SK-N-SH (cell line): ENCODE measurements around the gene DDX50. TPM values are rescaled to one million over a fixed set of nuclear protein-coding genes. Genes with fewer than 3 reads are reported as not detected.

ENCODE experiments used
- CTCF ChIA-PET: fragments of 300-600, 350-600 bp; formaldehyde crosslinking; extraction: SDS; loops from one replicate; lab custom pipeline; 2021; lab: Yijun Ruan, JAX
- POLR2A ChIA-PET: fragments of 350-600 bp; sonication (Branson Sonifier 250); formaldehyde crosslinking; extraction: SDS; loops from one replicate; lab custom pipeline; 2020; ENCODE audit warnings: antibody characterized with exemption, inconsistent platforms; lab: Yijun Ruan, JAX
- DNase-seq: peaks from one replicate; pipeline ENCODE4 v3.0.0; 2012
- H2AFZ ChIP-seq: fragments of 200-600 bp; sonication (generic); 2 replicates; pipeline ENCODE4 v1.8.1; 2016; ENCODE audit warnings: antibody characterized with exemption, mild to moderate bottlenecking, low read depth
- H3F3A ChIP-seq: fragments of 200-600 bp; sonication (generic); replicated peaks from 2 replicates; pipeline ENCODE3; 2016; ENCODE audit warnings: antibody characterized with exemption, mild to moderate bottlenecking; ENCODE audit not compliant: insufficient read depth
- H3K27ac ChIP-seq, 2 experiments: fragments of 200-500 bp in 1 of 2; fragments of 200-600 bp in 1 of 2; sonication (Bioruptor generic) in 1 of 2; sonication (generic), shearing (Covaris generic) in 1 of 2; 2 replicates each; pipeline versions ENCODE4 v1.5.1 to v1.6.1; 2014 to 2016; ENCODE audit warnings: low read depth in 2 of 2, inconsistent platforms in 1 of 2, low read length in 1 of 2, mild to moderate bottlenecking in 1 of 2, mixed read lengths in 1 of 2
- H3K27me3 ChIP-seq: fragments of 200-600 bp; sonication (generic), shearing (Covaris generic); 2 replicates; pipeline ENCODE4 v1.6.1; 2016; ENCODE audit warnings: mixed run types; ENCODE audit not compliant: insufficient read depth
- H3K36me3 ChIP-seq, 2 experiments: fragments of 200-500 bp in 1 of 2; fragments of 200-600 bp in 1 of 2; sonication (Bioruptor generic) in 1 of 2; sonication (generic) in 1 of 2; replicated peaks in 1 of 2; 2 replicates each; pipeline versions ENCODE3 to v1.5.1; 2014 to 2016; ENCODE audit warnings: low read length in 1 of 2, mild to moderate bottlenecking in 1 of 2; ENCODE audit not compliant: insufficient read depth in 2 of 2, control insufficient read depth in 1 of 2
- H3K4me1 ChIP-seq, 2 experiments: fragments of 200-500 bp in 1 of 2; fragments of 200-600 bp in 1 of 2; sonication (Bioruptor generic) in 1 of 2; sonication (generic), shearing (Covaris generic) in 1 of 2; 2 replicates each; pipeline versions ENCODE4 v1.5.1 to v1.6.1; 2014 to 2016; ENCODE audit warnings: low read depth in 1 of 2, low read length in 1 of 2, mixed run types in 1 of 2; ENCODE audit not compliant: insufficient read depth in 2 of 2, control insufficient read depth in 1 of 2
- H3K4me2 ChIP-seq: fragments of 200-600 bp; sonication (generic), shearing (Covaris generic); 2 replicates; pipeline ENCODE4 v1.6.1; 2017; ENCODE audit warnings: mixed run types
- H3K4me3 ChIP-seq, 2 experiments: fragments of 200-500 bp in 1 of 2; fragments of 200-600 bp in 1 of 2; sonication (Bioruptor generic) in 1 of 2; sonication (generic), shearing (Covaris generic) in 1 of 2; 2 replicates each; pipeline versions ENCODE4 v1.5.1 to v1.8.1; 2014 to 2016; ENCODE audit warnings: low read depth in 2 of 2, inconsistent platforms in 1 of 2, low read length in 1 of 2, mild to moderate bottlenecking in 1 of 2, mixed read lengths in 1 of 2, moderate library complexity in 1 of 2
- H3K79me2 ChIP-seq: fragments of 200-600 bp; sonication (generic); 2 replicates; pipeline ENCODE4 v1.8.1; 2017; ENCODE audit warnings: mild to moderate bottlenecking; ENCODE audit not compliant: insufficient read depth
- H3K9ac ChIP-seq: fragments of 200-600 bp; sonication (generic); 2 replicates; pipeline ENCODE4 v1.6.1; 2017; ENCODE audit warnings: mixed run types
- H3K9me2 ChIP-seq: fragments of 200-600 bp; sonication (generic); 2 replicates; pipeline ENCODE4 v1.6.1; 2017; ENCODE audit warnings: mixed run types
- H3K9me3 ChIP-seq: fragments of 200-600 bp; sonication (generic); 2 replicates; pipeline ENCODE4 v1.6.1; 2017; ENCODE audit warnings: mixed run types, mild to moderate bottlenecking, moderate library complexity
- H4K20me1 ChIP-seq: fragments of 200-600 bp; sonication (generic); 2 replicates; pipeline ENCODE4 v1.6.1; 2017; ENCODE audit warnings: mild to moderate bottlenecking, mixed run types; ENCODE audit not compliant: insufficient read depth
- CHD2 ChIP-seq: fragments of 150-350 bp; IDR thresholded peaks from 2 replicates; pipeline ENCODE4 v1.6.1; 2018; ENCODE audit warnings: low read length; ENCODE audit not compliant: partially characterized antibody
- CTCF ChIP-seq: fragments of 200-600 bp; sonication (generic); IDR thresholded peaks from 2 replicates; pipeline ENCODE4 v1.6.1; 2017; ENCODE audit warnings: antibody characterized with exemption, mild to moderate bottlenecking, moderate library complexity
- ELF1 ChIP-seq: IDR thresholded peaks from 2 replicates; pipeline ENCODE4 v1.4.0; 2012
- GABPA ChIP-seq: IDR thresholded peaks from 2 replicates; pipeline ENCODE4 v1.4.0; 2012; ENCODE audit warnings: low read depth, mild to moderate bottlenecking
- GATA2 ChIP-seq: sonication (generic); formaldehyde crosslinking; IDR thresholded peaks from 2 replicates; pipeline ENCODE4 v1.5.0; 2020; ENCODE audit warnings: mild to moderate bottlenecking, missing genetic modification reagents
- IRF3 ChIP-seq: fragments of 150-350 bp; IDR thresholded peaks from 2 replicates; pipeline ENCODE4 v1.6.1; 2016; ENCODE audit warnings: mild to moderate bottlenecking, low read depth, low read length
- MXI1 ChIP-seq: IDR thresholded peaks from 2 replicates; pipeline ENCODE4 v1.6.1; 2012; ENCODE audit warnings: mild to moderate bottlenecking, low read depth, low read length, improper control_type of control experiment
- NFIC ChIP-seq: IDR thresholded peaks from 2 replicates; pipeline ENCODE4 v1.4.0; 2012; ENCODE audit warnings: borderline replicate concordance
- PBX3 ChIP-seq: IDR thresholded peaks from 2 replicates; pipeline ENCODE4; 2012
- POLR2AphosphoS5 ChIP-seq: IDR thresholded peaks from 2 replicates; pipeline ENCODE4 v1.6.1; 2012; ENCODE audit warnings: low read depth, low read length
- RCOR1 ChIP-seq: fragments of 150-350 bp; IDR thresholded peaks from 2 replicates; pipeline ENCODE4 v1.6.1; 2017; ENCODE audit warnings: antibody characterized with exemption, low read length
- RFX5 ChIP-seq: IDR thresholded peaks from 2 replicates; pipeline ENCODE4 v1.6.1; 2012; ENCODE audit warnings: mild to moderate bottlenecking, improper control_type of control experiment, low read length
- SIN3A ChIP-seq: IDR thresholded peaks from 2 replicates; pipeline ENCODE4 v1.6.1; 2012; ENCODE audit warnings: low read depth, mild to moderate bottlenecking, low read length, moderate library complexity, borderline replicate concordance
- SMC3 ChIP-seq: IDR thresholded peaks from 2 replicates; pipeline ENCODE4 v1.6.1; 2012; ENCODE audit warnings: low read depth, low read length, improper control_type of control experiment
- TEAD4 ChIP-seq: IDR thresholded peaks from 2 replicates; pipeline ENCODE4 v1.4.0; 2012; ENCODE audit warnings: mild to moderate bottlenecking, borderline replicate concordance; ENCODE audit not compliant: insufficient read depth
- YY1 ChIP-seq: IDR thresholded peaks from 2 replicates; pipeline ENCODE4 v1.4.0; 2012; ENCODE audit warnings: low read depth, mild to moderate bottlenecking
- ZBTB33 ChIP-seq: IDR thresholded peaks from 2 replicates; pipeline ENCODE4 v1.4.0; 2012; ENCODE audit warnings: low read depth, borderline replicate concordance
- WGBS: methylation state at CpG from one replicate; pipeline ENCODE4 v1.1.6; 2017; ENCODE audit warnings: low lambda C conversion rate; 5-methylcytosine and 5-hydroxymethylcytosine counted together
- polyA plus RNA-seq, 3 experiments: library from polyadenylated mRNA; depleted of rRNA; stranded (reverse); fragments of >200 nt; gene quantifications; 2 replicates each; pipeline ENCODE4 v1.2.3, GENCODE V29; 2012
- TF ChIP-seq, protein P1 (sequence below): IDR thresholded peaks from 2 replicates; pipeline ENCODE4 v1.4.0; 2012; ENCODE audit warnings: low read depth
- TF ChIP-seq, protein P2 (sequence below): fragments of 150-350 bp; IDR thresholded peaks from 2 replicates; pipeline ENCODE4 v1.6.1; 2017; ENCODE audit warnings: antibody characterized with exemption, low read length, low read depth, borderline replicate concordance

Gene DDX50, protein sequence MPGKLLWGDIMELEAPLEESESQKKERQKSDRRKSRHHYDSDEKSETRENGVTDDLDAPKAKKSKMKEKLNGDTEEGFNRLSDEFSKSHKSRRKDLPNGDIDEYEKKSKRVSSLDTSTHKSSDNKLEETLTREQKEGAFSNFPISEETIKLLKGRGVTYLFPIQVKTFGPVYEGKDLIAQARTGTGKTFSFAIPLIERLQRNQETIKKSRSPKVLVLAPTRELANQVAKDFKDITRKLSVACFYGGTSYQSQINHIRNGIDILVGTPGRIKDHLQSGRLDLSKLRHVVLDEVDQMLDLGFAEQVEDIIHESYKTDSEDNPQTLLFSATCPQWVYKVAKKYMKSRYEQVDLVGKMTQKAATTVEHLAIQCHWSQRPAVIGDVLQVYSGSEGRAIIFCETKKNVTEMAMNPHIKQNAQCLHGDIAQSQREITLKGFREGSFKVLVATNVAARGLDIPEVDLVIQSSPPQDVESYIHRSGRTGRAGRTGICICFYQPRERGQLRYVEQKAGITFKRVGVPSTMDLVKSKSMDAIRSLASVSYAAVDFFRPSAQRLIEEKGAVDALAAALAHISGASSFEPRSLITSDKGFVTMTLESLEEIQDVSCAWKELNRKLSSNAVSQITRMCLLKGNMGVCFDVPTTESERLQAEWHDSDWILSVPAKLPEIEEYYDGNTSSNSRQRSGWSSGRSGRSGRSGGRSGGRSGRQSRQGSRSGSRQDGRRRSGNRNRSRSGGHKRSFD
- 33.5 and 40.7 TPM in 2 replicates for polyA plus RNA-seq (2012; rRNA removed)
- 49.8 and 54.0 TPM in 2 replicates for polyA plus RNA-seq (2012; cell fraction: cytosol; rRNA removed)
- 19.2 and 28.8 TPM in 2 replicates for polyA plus RNA-seq (2012; cell fraction: nucleus; rRNA removed)

DNA sequence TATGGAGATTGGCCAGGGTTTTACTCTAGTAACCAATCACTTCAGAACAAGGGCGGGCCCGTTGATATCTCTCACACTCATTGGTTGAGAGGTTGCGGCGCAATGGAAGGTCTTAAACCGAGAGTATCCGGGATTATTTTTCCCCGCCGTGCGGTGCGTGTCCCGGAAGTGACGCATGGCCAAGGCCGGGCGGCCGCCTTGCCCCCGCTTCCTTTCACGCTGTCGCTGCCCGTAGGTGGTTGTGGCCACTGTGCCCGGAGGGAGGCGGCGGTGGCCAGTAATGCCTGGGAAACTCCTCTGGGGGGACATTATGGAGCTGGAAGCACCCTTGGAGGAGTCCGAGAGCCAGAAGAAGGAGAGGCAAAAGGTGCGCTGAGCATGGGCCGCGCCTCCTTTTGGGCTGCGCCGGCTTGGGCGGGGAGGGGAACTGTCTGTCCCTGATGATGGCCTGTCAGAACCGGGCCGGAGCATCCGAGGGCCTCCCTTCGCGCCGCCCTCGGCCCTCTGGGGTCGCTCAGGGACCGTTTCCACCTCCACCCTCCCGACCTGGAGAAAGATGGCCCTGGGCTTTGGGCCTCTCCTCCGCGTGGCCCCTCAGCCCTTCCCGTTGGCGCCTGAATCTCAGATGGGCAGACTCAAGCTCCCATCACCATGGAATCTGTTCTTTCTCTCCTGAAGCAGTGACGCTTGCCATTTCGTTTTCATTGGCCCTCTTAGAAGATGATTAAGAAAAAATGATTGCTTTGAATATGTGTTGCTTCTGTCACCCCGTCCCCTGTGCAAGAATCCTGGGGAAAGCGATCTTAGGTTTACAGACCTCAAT is at the start of gene DDX50:
Gene DDX50, plus strand, starts transcription at position 211 of the 823 bp plus-strand sequence. Its CDS starts 70 bp downstream, at position 281.
- Histone ChIP-seq H4K20me1 (no peaks in the 10 kb centered on the region), H3K9ac (peak within 1 kb of the TSS; percentile 91), H3K79me2 (peaks cover 51% of the 10 kb centered on the region), H3K4me1 (peaks cover 0 to 13% of the 10 kb centered on the region in 2 experiments; a peak in 2 of 4 replicates), H3K9me3 (no peaks in the 10 kb centered on the region), H2AFZ (peak within 1 kb of the TSS; percentile 83), H3K4me2 (peak within 1 kb of the TSS; percentile 74), H3K4me3 (peak within 1 kb of the TSS; percentile 75 to 87), H3K27me3 (no peaks in the 10 kb centered on the region), H3F3A (peaks cover 12% of the 10 kb centered on the region), H3K36me3 (peaks cover 2 to 20% of the 10 kb centered on the region in 2 experiments), H3K27ac (peak within 1 kb of the TSS; percentile 97 to 98), H3K9me2 (no peaks in the 10 kb centered on the region)
- peak; percentile 93 for DNase-seq
- POLR2A ChIA-PET, result interaction anchor here (0.5 to 2.5 kb wide), 6 partner anchors 8 to 494 kb away, joined by 3 to 9 read pairs (median 4); partner anchors contain the start of genes DDX21 and RUFY2
- TF ChIP-seq PBX3, result no peak; the same call in 1 of the 2 replicates
- TF ChIP-seq, protein P1, sequence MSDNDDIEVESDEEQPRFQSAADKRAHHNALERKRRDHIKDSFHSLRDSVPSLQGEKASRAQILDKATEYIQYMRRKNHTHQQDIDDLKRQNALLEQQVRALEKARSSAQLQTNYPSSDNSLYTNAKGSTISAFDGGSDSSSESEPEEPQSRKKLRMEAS, result peak; percentile 90
- peak; percentile 81 for TF ChIP-seq GABPA
- no peak; the same call in 1 of the 2 replicates for TF ChIP-seq ZBTB33
- TF ChIP-seq, protein P2, sequence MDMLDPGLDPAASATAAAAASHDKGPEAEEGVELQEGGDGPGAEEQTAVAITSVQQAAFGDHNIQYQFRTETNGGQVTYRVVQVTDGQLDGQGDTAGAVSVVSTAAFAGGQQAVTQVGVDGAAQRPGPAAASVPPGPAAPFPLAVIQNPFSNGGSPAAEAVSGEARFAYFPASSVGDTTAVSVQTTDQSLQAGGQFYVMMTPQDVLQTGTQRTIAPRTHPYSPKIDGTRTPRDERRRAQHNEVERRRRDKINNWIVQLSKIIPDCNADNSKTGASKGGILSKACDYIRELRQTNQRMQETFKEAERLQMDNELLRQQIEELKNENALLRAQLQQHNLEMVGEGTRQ, result no peak
- TF ChIP-seq NFIC, result 0 out of 2 replicates have a peak, but pooled peaks have one; percentile 3
- TF ChIP-seq IRF3, result peak; percentile 70
- TF ChIP-seq GATA2 (CRISPR knock-in tag), result no peak
- 0 out of 2 replicates have a peak, but pooled peaks have one; percentile 27 for TF ChIP-seq TEAD4
- TF ChIP-seq MXI1, result peak; percentile 74
- TF ChIP-seq POLR2AphosphoS5, result peak; percentile 87; the same call in 1 of the 2 replicates
- TF ChIP-seq CTCF, result 0 out of 2 replicates have a peak, but pooled peaks have one; percentile 15
- peak; percentile 73; the same call in 1 of the 2 replicates for TF ChIP-seq SIN3A
- no peak for TF ChIP-seq RCOR1
- peak; percentile 51; the same call in 1 of the 2 replicates for TF ChIP-seq RFX5
- TF ChIP-seq YY1, result 0 out of 2 replicates have a peak, but pooled peaks have one; percentile 9
- TF ChIP-seq CHD2, result peak; percentile 18
- no peak for TF ChIP-seq SMC3
- peak; percentile 63; the same call in 1 of the 2 replicates for TF ChIP-seq ELF1
- CTCF ChIA-PET, result interaction anchor here (0.6 to 2.5 kb wide), 5 partner anchors 39 to 194 kb away, joined by 3 to 14 read pairs (median 5); partner anchors contain the start of genes DDX21 and STOX1
- WGBS, result 0% methylated on average over 34 of the region's 47 CpGs
